Breast epithelium (tissue), 3 donors: ENCODE measurements around the gene CROCC2.

Experiments used
- CTCF ChIP-seq, 3 donors: fragments of 450-650 bp; IDR thresholded peaks; one replicate each; pipeline ENCODE4 v1.5.1; 2016 to 2017; ENCODE audit warnings: antibody characterized with exemption in 3 of 3, mild to moderate bottlenecking in 3 of 3, moderate library complexity in 3 of 3
- POLR2AphosphoS5 ChIP-seq, 3 donors: sonication (generic); formaldehyde crosslinking; IDR thresholded peaks; one replicate each; pipeline ENCODE4 v1.6.1; 2017; ENCODE audit warnings: antibody characterized with exemption in 3 of 3

- TF ChIP-seq CTCF (IDR thresholded peaks at IDR 0.05), result no peak
- no peak for TF ChIP-seq POLR2AphosphoS5 (IDR thresholded peaks at IDR 0.05)
These were observed 43.0 kb downstream of the CROCC2 start for GRCh38 chr2:240948905-240949790.
